ENCODE results near the gene PNMT.

DNA sequence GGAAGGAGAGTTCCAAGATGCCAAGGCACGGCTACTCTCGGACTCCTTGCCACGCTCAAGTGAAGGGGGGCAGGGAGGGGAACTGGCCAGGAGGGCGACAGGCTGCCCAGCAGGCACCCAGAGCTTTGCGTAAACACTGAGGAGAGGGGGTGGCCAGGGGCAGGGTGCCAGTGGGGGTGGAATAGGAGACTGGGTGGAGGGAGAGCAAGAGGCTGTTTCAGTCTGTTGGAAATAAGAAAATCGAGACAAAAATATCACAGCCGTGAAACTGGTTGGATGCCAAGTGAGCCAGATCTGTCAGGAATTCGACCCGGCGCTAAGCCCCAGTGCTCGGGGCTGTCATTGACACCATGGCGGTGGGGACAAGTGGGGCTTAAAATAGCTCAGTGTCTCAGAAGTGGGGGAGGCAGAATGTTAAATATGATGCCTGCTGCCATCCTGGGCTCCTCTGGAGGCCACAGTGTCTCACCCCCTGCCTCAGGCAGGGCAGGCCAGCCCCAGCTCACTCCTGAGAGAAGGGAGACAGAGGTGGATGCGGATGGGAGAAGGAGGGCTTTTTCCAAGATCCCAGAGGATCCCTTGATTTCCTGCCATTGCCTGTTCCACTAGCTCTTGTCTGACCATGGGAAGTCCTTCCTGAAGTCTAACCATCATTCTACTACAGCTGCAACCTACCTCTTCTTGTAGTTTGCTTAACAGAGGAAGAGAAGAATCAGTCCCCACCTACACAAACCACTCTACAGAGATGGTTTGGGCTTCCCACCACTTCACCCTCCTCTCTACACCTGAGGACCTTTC lies 9.5 kb downstream of the PNMT start:
- TF ChIP-seq, protein P1, sequence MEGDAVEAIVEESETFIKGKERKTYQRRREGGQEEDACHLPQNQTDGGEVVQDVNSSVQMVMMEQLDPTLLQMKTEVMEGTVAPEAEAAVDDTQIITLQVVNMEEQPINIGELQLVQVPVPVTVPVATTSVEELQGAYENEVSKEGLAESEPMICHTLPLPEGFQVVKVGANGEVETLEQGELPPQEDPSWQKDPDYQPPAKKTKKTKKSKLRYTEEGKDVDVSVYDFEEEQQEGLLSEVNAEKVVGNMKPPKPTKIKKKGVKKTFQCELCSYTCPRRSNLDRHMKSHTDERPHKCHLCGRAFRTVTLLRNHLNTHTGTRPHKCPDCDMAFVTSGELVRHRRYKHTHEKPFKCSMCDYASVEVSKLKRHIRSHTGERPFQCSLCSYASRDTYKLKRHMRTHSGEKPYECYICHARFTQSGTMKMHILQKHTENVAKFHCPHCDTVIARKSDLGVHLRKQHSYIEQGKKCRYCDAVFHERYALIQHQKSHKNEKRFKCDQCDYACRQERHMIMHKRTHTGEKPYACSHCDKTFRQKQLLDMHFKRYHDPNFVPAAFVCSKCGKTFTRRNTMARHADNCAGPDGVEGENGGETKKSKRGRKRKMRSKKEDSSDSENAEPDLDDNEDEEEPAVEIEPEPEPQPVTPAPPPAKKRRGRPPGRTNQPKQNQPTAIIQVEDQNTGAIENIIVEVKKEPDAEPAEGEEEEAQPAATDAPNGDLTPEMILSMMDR (IDR thresholded peaks at IDR 0.05): no peak
- TF ChIP-seq POLR2A (IDR thresholded peaks at IDR 0.05): no peak

Measured in uterus (tissue), 2 donors.